HFF-Myc (cell line): ENCODE measurements around the gene EIF1AX.

ENCODE experiments used
- DNase-seq: peaks from one replicate; pipeline ENCODE4 v3.0.0-alpha.2; 2011; ENCODE audit warnings: low read depth; ENCODE audit errors: extremely low read depth
- H3K4me3 ChIP-seq: replicated peaks from 2 replicates; pipeline ENCODE4 v1.5.1; 2011; ENCODE audit warnings: low read depth, mild to moderate bottlenecking, control low read depth, low read length
- TF ChIP-seq, protein P1 (sequence below): IDR thresholded peaks from 2 replicates; pipeline ENCODE4 v1.5.1; 2012; ENCODE audit warnings: mild to moderate bottlenecking, low read depth, low read length, control low read depth; ENCODE audit errors: missing control alignments

The EIF1AX gene

GRCh38 chrX:20112022-20112774 lies 29.4 kb downstream of the EIF1AX start:
- H3K4me3 ChIP-seq, result no peak overlapping the region
- DNase-seq, result no peak
- TF ChIP-seq, protein P1, sequence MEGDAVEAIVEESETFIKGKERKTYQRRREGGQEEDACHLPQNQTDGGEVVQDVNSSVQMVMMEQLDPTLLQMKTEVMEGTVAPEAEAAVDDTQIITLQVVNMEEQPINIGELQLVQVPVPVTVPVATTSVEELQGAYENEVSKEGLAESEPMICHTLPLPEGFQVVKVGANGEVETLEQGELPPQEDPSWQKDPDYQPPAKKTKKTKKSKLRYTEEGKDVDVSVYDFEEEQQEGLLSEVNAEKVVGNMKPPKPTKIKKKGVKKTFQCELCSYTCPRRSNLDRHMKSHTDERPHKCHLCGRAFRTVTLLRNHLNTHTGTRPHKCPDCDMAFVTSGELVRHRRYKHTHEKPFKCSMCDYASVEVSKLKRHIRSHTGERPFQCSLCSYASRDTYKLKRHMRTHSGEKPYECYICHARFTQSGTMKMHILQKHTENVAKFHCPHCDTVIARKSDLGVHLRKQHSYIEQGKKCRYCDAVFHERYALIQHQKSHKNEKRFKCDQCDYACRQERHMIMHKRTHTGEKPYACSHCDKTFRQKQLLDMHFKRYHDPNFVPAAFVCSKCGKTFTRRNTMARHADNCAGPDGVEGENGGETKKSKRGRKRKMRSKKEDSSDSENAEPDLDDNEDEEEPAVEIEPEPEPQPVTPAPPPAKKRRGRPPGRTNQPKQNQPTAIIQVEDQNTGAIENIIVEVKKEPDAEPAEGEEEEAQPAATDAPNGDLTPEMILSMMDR, result no peak

GRCh38 chrX:20111271-20111670 lies 30.4 kb downstream of the EIF1AX start:
- no peak overlapping the region for H3K4me3 ChIP-seq
- TF ChIP-seq, protein P1, result no peak
- no peak for DNase-seq

GRCh38 chrX:20101934-20102581 lies 39.6 kb downstream of the EIF1AX start:
- no peak overlapping the region for H3K4me3 ChIP-seq
- no peak for DNase-seq
- TF ChIP-seq, protein P1, result no peak

DNA sequence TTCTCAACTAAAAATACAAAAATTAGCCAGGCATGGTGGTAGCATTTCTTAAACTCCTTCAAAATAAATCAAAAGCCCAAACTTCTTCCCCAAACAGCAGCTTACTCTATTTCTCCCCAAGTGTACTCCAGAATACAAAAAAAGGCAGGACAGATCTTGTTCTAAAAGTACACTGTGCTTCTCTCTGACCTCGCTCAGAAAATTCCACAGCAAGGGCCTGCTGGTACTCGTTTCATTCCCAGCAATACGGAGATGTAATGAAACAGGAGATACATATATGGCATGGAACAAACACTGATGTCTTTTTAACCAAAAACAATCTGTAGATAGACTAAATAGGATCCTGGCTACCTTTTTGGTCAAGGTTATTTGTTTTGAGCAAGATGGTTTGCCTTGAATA lies 50.1 kb downstream of the EIF1AX start:
- no peak overlapping the region for H3K4me3 ChIP-seq
- TF ChIP-seq, protein P1, result no peak
- DNase-seq, result no peak

- H3K4me3 ChIP-seq, result no peak overlapping the region
- TF ChIP-seq, protein P1, result no peak
- no peak for DNase-seq
These were observed 51.8 kb downstream of the EIF1AX start for GRCh38 chrX:20089845-20090244.

DNA sequence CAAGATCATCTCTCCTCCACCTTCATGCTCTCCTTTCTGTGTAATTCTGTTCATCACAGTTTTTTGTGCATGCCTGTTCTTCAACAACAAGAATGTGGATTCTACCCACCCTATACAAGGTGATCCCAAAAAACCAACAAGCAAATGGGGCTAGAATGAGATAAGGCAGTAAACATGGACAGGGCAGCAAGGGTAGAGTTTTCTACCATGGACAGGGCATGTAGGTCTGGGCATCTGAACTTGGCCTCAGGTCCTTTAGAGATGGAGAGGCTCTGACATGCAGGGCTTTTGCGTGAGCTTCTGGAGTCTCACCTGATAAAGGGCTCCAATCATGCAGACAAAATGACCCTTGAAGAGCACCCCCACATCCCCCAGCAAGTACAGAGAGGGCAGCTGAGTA lies 61.4 kb downstream of the EIF1AX start:
- TF ChIP-seq, protein P1, result no peak
- H3K4me3 ChIP-seq, result no peak overlapping the region

More for the DNA sequence above, 61.4 kb downstream of the EIF1AX start:
- no peak for DNase-seq
